Measurements from ENCODE around the gene CACNA1S. TPM values are rescaled to one million over a fixed set of nuclear protein-coding genes. Genes with fewer than 3 reads are reported as not detected.

The CACNA1S gene
- total and polyA plus RNA-seq, 2 of the 13 experiments (the other 11 are each of a cell fraction or from before 2014, with no cell fraction given), result not detected

DNA sequence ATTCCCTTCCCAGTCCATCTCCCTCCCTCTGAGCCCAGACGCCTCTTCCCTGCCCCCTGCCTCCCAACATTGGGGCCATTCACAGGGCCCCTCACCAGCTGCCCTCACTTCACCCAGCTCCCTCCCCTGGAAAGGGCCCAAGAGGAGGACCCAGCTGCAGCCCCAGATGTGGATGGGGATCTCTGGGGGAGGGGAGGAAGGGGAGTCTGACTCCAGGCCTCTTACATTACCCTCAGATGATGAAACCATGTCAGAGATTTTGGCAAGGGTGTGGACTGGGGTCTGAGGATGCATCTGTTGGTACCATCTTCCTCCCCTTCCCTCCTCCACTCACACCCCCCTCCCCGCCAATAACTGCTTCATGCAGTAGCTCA is 87.6 kb downstream of the CACNA1S start:
- H3K4me2 ChIP-seq (ENCODE audit: low read depth, low read length), result peak overlapping the region; percentile 78; the same call in 1 of the 2 replicates
- FAIRE-seq (no peak), DNase-seq (ENCODE audit: low spot score) (no peak), ATAC-seq (no peak)
- H3K9ac ChIP-seq (ENCODE audit: insufficient read depth, low read depth, low read length), result no peak overlapping the region
- POLR2A ChIA-PET, result no interaction called here
- 44% methylated on average over 1 of the region's 2 CpGs for WGBS (ENCODE audit: low lambda C conversion rate)
- CTCF ChIA-PET (ENCODE audit: low intra/inter-chr PET ratio, low total read pairs), result no interaction called here
- peaks cover 55% of the 10 kb centered on the region for H3K4me1 ChIP-seq (ENCODE audit: insufficient read depth, low read length)
- H3K27ac ChIP-seq (ENCODE audit: extremely low read length, insufficient read depth, low read length), result no peak overlapping the region
- in situ Hi-C loops (cut with HindIII; ENCODE audit: extremely low pct_ligation_motif_present, low pct_unique_long_range_greater_than_20kb) (no loop called here), intact Hi-C loops (cut with micrococcal nuclease; ENCODE audit: unreplicated experiment) (loop anchor here (5.0 kb wide), 1 partner anchor 132 kb away; the partner anchor contains the start of gene INAVA)
- no TSS peak for BruUV-seq (replicated peaks)
- no peaks in the 10 kb centered on the region for H4K20me1 ChIP-seq (ENCODE audit: insufficient read depth, low read length)
- TF ChIP-seq ZNF496 (CRISPR knock-in tag; IDR thresholded peaks at IDR 0.05; ENCODE audit: insufficient replicate concordance), result no peak
- TF ChIP-seq POLR2AphosphoS2 (IDR thresholded peaks at IDR 0.05; ENCODE audit: low read depth, low read length), result no peak
- TF ChIP-seq, protein P1, sequence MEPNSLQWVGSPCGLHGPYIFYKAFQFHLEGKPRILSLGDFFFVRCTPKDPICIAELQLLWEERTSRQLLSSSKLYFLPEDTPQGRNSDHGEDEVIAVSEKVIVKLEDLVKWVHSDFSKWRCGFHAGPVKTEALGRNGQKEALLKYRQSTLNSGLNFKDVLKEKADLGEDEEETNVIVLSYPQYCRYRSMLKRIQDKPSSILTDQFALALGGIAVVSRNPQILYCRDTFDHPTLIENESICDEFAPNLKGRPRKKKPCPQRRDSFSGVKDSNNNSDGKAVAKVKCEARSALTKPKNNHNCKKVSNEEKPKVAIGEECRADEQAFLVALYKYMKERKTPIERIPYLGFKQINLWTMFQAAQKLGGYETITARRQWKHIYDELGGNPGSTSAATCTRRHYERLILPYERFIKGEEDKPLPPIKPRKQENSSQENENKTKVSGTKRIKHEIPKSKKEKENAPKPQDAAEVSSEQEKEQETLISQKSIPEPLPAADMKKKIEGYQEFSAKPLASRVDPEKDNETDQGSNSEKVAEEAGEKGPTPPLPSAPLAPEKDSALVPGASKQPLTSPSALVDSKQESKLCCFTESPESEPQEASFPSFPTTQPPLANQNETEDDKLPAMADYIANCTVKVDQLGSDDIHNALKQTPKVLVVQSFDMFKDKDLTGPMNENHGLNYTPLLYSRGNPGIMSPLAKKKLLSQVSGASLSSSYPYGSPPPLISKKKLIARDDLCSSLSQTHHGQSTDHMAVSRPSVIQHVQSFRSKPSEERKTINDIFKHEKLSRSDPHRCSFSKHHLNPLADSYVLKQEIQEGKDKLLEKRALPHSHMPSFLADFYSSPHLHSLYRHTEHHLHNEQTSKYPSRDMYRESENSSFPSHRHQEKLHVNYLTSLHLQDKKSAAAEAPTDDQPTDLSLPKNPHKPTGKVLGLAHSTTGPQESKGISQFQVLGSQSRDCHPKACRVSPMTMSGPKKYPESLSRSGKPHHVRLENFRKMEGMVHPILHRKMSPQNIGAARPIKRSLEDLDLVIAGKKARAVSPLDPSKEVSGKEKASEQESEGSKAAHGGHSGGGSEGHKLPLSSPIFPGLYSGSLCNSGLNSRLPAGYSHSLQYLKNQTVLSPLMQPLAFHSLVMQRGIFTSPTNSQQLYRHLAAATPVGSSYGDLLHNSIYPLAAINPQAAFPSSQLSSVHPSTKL (CRISPR knock-in tag; IDR thresholded peaks at IDR 0.05), result no peak
- no peak for TF ChIP-seq ZNF879 (CRISPR knock-in tag; IDR thresholded peaks at IDR 0.05)
- no peak for TF ChIP-seq JUNB (CRISPR knock-in tag; IDR thresholded peaks at IDR 0.05; ENCODE audit: borderline replicate concordance)
- TF ChIP-seq RXRA (CRISPR knock-in tag; IDR thresholded peaks at IDR 0.05), result no peak
- no peak for TF ChIP-seq ZNF292 (CRISPR knock-in tag; IDR thresholded peaks at IDR 0.05; ENCODE audit: borderline replicate concordance, low read depth)
- H3K4me3 ChIP-seq (replicated peaks in 1 of 3; ENCODE audit: insufficient read depth in 1 of 3, low read depth in 2 of 3, low read length in 3 of 3), result no peak overlapping the region
- no peaks in the 10 kb centered on the region for H3K79me2 ChIP-seq (ENCODE audit: insufficient read depth, low read length)
- H3K9me3 ChIP-seq (ENCODE audit: low read length), result no peaks in the 10 kb centered on the region
- H2AFZ ChIP-seq (ENCODE audit: low read length), result no peak overlapping the region
- peaks cover 7 to 39% of the 10 kb centered on the region in 2 experiments; a peak in 4 of 5 replicates for H3K27me3 ChIP-seq (ENCODE audit: control insufficient read depth in 1 of 2, insufficient read depth in 2 of 2, low read length in 2 of 2)
- H3K36me3 ChIP-seq (replicated peaks in 1 of 2; ENCODE audit: control insufficient read depth in 1 of 2, insufficient read depth in 2 of 2, low read length in 2 of 2), result no peaks in the 10 kb centered on the region
